ENCODE measurements around the gene SURF4.
A peak's percentile ranks its signal among the peaks of the same experiment; 100 is the strongest.

- TF ChIP-seq CTCF (IDR thresholded peaks at IDR 0.05; ENCODE audit: poor library complexity), result peak; percentile 15
- TF ChIP-seq EZH2 (IDR thresholded peaks at IDR 0.05; ENCODE audit: borderline replicate concordance), result no peak
Measured at GRCh38 chr9:133396952-133397351, 21.1 kb upstream of the SURF4 start.

Data from hepatocyte (in vitro differentiated cells).